H9 (cell line): ENCODE measurements around the gene CDC42. TPM values are rescaled to one million over a fixed set of nuclear protein-coding genes. Genes with fewer than 3 reads are reported as not detected.

ENCODE experiments used
- DNase-seq: peaks from one replicate; pipeline ENCODE4 v3.0.0-alpha.2; 2017
- H2AFZ ChIP-seq: one replicate; pipeline ENCODE4 v1.6.1; 2013; ENCODE audit warnings: mild to moderate bottlenecking, low read length, control low read depth, moderate library complexity
- H2AK5ac ChIP-seq: 2 replicates; pipeline ENCODE4 v1.6.1; 2013; ENCODE audit warnings: low read length, control low read depth, mixed read lengths; ENCODE audit not compliant: insufficient read length
- H2BK120ac ChIP-seq: one replicate; pipeline ENCODE4 v1.6.1; 2013; ENCODE audit warnings: low read depth, mild to moderate bottlenecking, low read length, control low read depth, inconsistent platforms; ENCODE audit not compliant: poor library complexity, severe bottlenecking
- H2BK12ac ChIP-seq: 2 replicates; pipeline ENCODE4 v1.6.1; 2013; ENCODE audit warnings: low read length, control low read depth, mixed read lengths, low read depth; ENCODE audit not compliant: insufficient read length
- H2BK15ac ChIP-seq: 2 replicates; pipeline ENCODE4 v1.6.1; 2013; ENCODE audit warnings: low read depth, low read length, control low read depth
- H2BK20ac ChIP-seq: one replicate; pipeline ENCODE4 v1.6.1; 2013; ENCODE audit warnings: low read depth, mild to moderate bottlenecking, low read length, control low read depth, inconsistent platforms; ENCODE audit not compliant: poor library complexity, severe bottlenecking
- H2BK5ac ChIP-seq: 2 replicates; pipeline ENCODE4 v1.6.1; 2013; ENCODE audit warnings: low read length, control low read depth, mixed read lengths; ENCODE audit not compliant: insufficient read length
- H3K14ac ChIP-seq: 2 replicates; pipeline ENCODE4 v1.6.1; 2013; ENCODE audit warnings: low read length, control low read depth; ENCODE audit not compliant: insufficient read depth
- H3K18ac ChIP-seq: 2 replicates; pipeline ENCODE4 v1.6.1; 2013; ENCODE audit warnings: low read depth, mild to moderate bottlenecking, mixed read lengths, low read length, control low read depth; ENCODE audit not compliant: insufficient read length
- H3K23ac ChIP-seq: 2 replicates; pipeline ENCODE4 v1.6.1; 2013; ENCODE audit warnings: low read length, control low read depth, mixed read lengths, low read depth; ENCODE audit not compliant: insufficient read length
- H3K23me2 ChIP-seq: 2 replicates; pipeline ENCODE4 v1.6.1; 2013; ENCODE audit warnings: low read depth, mild to moderate bottlenecking, mixed read lengths, low read length, control low read depth; ENCODE audit not compliant: insufficient read length, poor library complexity, severe bottlenecking
- H3K27ac ChIP-seq: 2 replicates; pipeline ENCODE4 v1.5.1; 2013; ENCODE audit warnings: low read length, control low read depth, mixed read lengths, low read depth; ENCODE audit not compliant: insufficient read length
- H3K27me3 ChIP-seq: 2 replicates; pipeline ENCODE4 v1.6.1; 2013; ENCODE audit warnings: low read length, control low read depth, inconsistent platforms; ENCODE audit not compliant: insufficient read depth
- H3K4ac ChIP-seq: 2 replicates; pipeline ENCODE4 v1.6.1; 2013; ENCODE audit warnings: low read depth, mild to moderate bottlenecking, control low read depth, inconsistent platforms, low read length, moderate library complexity
- H3K4me1 ChIP-seq: 2 replicates; pipeline ENCODE4 v1.6.1; 2013; ENCODE audit warnings: low read length, control low read depth, inconsistent platforms; ENCODE audit not compliant: insufficient read depth
- H3K4me2 ChIP-seq: 2 replicates; pipeline ENCODE4 v1.6.1; 2013; ENCODE audit warnings: low read length, control low read depth, mixed read lengths; ENCODE audit not compliant: insufficient read length, insufficient read depth
- H3K56ac ChIP-seq: 2 replicates; pipeline ENCODE4 v1.6.1; 2013; ENCODE audit warnings: low read depth, mild to moderate bottlenecking, mixed read lengths, low read length, control low read depth; ENCODE audit not compliant: insufficient read length
- H3K79me1 ChIP-seq: 2 replicates; pipeline ENCODE4 v1.6.1; 2013; ENCODE audit warnings: low read depth, mild to moderate bottlenecking, moderate library complexity, low read length, control low read depth, inconsistent platforms; ENCODE audit not compliant: insufficient read depth, poor library complexity, severe bottlenecking
- H3K79me2 ChIP-seq: 2 replicates; pipeline ENCODE4 v1.6.1; 2013; ENCODE audit warnings: low read length, control low read depth, inconsistent platforms; ENCODE audit not compliant: insufficient read depth
- H3K9ac ChIP-seq: 2 replicates; pipeline ENCODE4 v1.6.1; 2013; ENCODE audit warnings: low read length, control low read depth, mixed read lengths; ENCODE audit not compliant: insufficient read length; ENCODE audit errors: extremely low read depth
- H3K9me3 ChIP-seq: one replicate; pipeline ENCODE4 v1.6.1; 2013; ENCODE audit warnings: low read depth, low read length, inconsistent platforms; ENCODE audit not compliant: control insufficient read depth
- H3T11ph ChIP-seq: one replicate; pipeline ENCODE4 v1.6.1; 2013; ENCODE audit warnings: mild to moderate bottlenecking, low read length, control low read depth, inconsistent platforms
- H4K20me1 ChIP-seq: one replicate; pipeline ENCODE4 v1.6.1; 2013; ENCODE audit not compliant: control insufficient read depth, insufficient read length, insufficient read depth
- H4K5ac ChIP-seq: 2 replicates; pipeline ENCODE4 v1.6.1; 2013; ENCODE audit warnings: low read depth, mild to moderate bottlenecking, mixed read lengths, low read length, control low read depth; ENCODE audit not compliant: insufficient read length
- H4K8ac ChIP-seq: replicated peaks from 2 replicates; pipeline ENCODE4 v1.6.1; 2013; ENCODE audit warnings: low read length, control low read depth, mixed read lengths, low read depth; ENCODE audit not compliant: insufficient read length
- H4K91ac ChIP-seq: 2 replicates; pipeline ENCODE4 v1.6.1; 2013; ENCODE audit warnings: low read depth, mild to moderate bottlenecking, moderate library complexity, mixed read lengths, low read length, control low read depth; ENCODE audit not compliant: insufficient read length
- H3K27ac Mint-ChIP-seq, 3 experiments: 2 replicates in 2 of 3; 3 replicates in 1 of 3; pipeline ENCODE4 v1.8.0; 2020 to 2021; ENCODE audit warnings: mixed read lengths in 3 of 3, mild to moderate bottlenecking in 1 of 3, moderate library complexity in 1 of 3
- H3K27me3 Mint-ChIP-seq: 2 replicates; pipeline ENCODE4 v1.8.0; 2021; ENCODE audit warnings: low read depth, mild to moderate bottlenecking, moderate library complexity, mixed read lengths
- H3K36me3 Mint-ChIP-seq, 3 experiments: 2 replicates in 2 of 3; 3 replicates in 1 of 3; pipeline ENCODE4 v1.8.0; 2020 to 2021; ENCODE audit warnings: low read depth in 3 of 3, mixed read lengths in 3 of 3; ENCODE audit not compliant: insufficient read depth in 1 of 3
- H3K4me1 Mint-ChIP-seq, 2 experiments: 2 replicates each; pipeline ENCODE4 v1.8.0; 2020; ENCODE audit warnings: mixed read lengths in 2 of 2
- H3K4me3 Mint-ChIP-seq, 2 experiments: 2 replicates in 1 of 2; 3 replicates in 1 of 2; pipeline ENCODE4 v1.8.0; 2020 to 2021; ENCODE audit warnings: mild to moderate bottlenecking in 2 of 2, mixed read lengths in 2 of 2, moderate library complexity in 1 of 2
- H3K9me3 Mint-ChIP-seq, 2 experiments: 2 replicates in 1 of 2; 3 replicates in 1 of 2; pipeline ENCODE4 v1.8.0; 2020; ENCODE audit warnings: mild to moderate bottlenecking in 2 of 2, mixed read lengths in 2 of 2, moderate library complexity in 1 of 2
- CTCF ChIP-seq: fragments of 200-600 bp; sonication (generic); conservative IDR thresholded peaks from 3 replicates; pipeline ENCODE4 v1.8.0; 2021; ENCODE audit warnings: antibody characterized with exemption, mild to moderate bottlenecking
- WGBS: extraction: QIAGEN DNeasy Blood & Tissue Kit; methylation state at CpG from one replicate; pipeline ENCODE4 v1.1.7; 2013; ENCODE audit warnings: missing lambda C conversion rate, low lambda C conversion rate, mixed read lengths; ENCODE audit not compliant: insufficient read length; ENCODE audit errors: extremely low coverage; 5-methylcytosine and 5-hydroxymethylcytosine counted together
- total RNA-seq: library from RNA; stranded (reverse); gene quantifications from 2 replicates; pipeline ENCODE4 v1.2.1, GENCODE V29; 2021

Gene CDC42
- total RNA-seq, 1 experiment from 2014 or later, result 197 TPM

GRCh38 chr1:22131875-22132486 is 79.5 kb downstream of the CDC42 start:
- Histone ChIP-seq H3K27ac (no peak overlapping the region), H3K9me3 (no peaks in the 10 kb centered on the region), H4K5ac (no peak overlapping the region), H2BK5ac (no peak overlapping the region), H3K4me1 (no peaks in the 10 kb centered on the region), H3K79me2 (no peaks in the 10 kb centered on the region), H3K79me1 (no peaks in the 10 kb centered on the region), H2BK20ac (no peak overlapping the region), H3K4me2 (no peak overlapping the region), H3T11ph (no peak overlapping the region), H2BK12ac (no peak overlapping the region), H2BK120ac (no peak overlapping the region), H3K23me2 (no peaks in the 10 kb centered on the region), H3K9ac (no peak overlapping the region), H2BK15ac (no peak overlapping the region), H3K23ac (no peak overlapping the region), H3K27me3 (no peaks in the 10 kb centered on the region), H4K91ac (no peak overlapping the region), H4K8ac (no peak overlapping the region), H4K20me1 (no peaks in the 10 kb centered on the region), H2AFZ (no peak overlapping the region), H3K56ac (no peak overlapping the region), H3K4ac (no peak overlapping the region), H3K18ac (no peak overlapping the region), H3K14ac (no peak overlapping the region), H2AK5ac (no peak overlapping the region)
- Mint-ChIP-seq H3K9me3 (no peaks in the 10 kb centered on the region), H3K36me3 (no peaks in the 10 kb centered on the region), H3K4me3 (no peak overlapping the region), H3K27ac (no peak overlapping the region), H3K27me3 (peaks cover 5% of the 10 kb centered on the region), H3K4me1 (peaks cover 19 to 27% of the 10 kb centered on the region in 2 experiments)
- peak; percentile 99 for TF ChIP-seq CTCF
- WGBS, result no CpG with 5 or more reads among the region's 10 CpGs
- DNase-seq, result peak; percentile 85
